ENCODE data around the gene RBM15.

Gene RBM15

GRCh38 chr1:110320168-110320518 lies 19.0 kb upstream of the RBM15 start:
- DNase-seq = no peak

GRCh38 chr1:110321045-110321444 lies 18.1 kb upstream of the RBM15 start:
- DNase-seq = no peak

GRCh38 chr1:110321846-110322245 lies 17.3 kb upstream of the RBM15 start:
- DNase-seq = no peak

- no peak for DNase-seq
Observed at GRCh38 chr1:110324667-110325066, 14.5 kb upstream of the RBM15 start.

DNA sequence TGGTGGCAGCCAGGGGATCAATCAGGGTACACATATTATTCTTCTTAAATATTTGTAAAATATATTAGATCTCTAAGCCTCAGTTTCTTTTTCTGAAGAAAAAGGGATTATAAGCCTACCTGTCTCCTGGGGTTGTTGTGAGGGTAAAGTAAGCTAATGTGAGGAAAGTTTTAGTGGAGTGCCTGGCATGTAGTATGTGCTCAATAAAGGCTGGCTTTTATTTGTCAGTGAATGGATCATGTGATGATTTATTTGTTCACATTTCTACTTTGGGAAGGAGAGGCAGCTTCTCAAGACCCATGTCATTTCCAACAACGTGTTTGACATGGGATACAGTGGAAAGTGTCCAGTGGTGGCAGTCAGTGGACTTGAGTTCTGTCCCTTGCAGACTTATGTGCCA lies 12.4 kb upstream of the RBM15 start:
- DNase-seq = no peak

DNA sequence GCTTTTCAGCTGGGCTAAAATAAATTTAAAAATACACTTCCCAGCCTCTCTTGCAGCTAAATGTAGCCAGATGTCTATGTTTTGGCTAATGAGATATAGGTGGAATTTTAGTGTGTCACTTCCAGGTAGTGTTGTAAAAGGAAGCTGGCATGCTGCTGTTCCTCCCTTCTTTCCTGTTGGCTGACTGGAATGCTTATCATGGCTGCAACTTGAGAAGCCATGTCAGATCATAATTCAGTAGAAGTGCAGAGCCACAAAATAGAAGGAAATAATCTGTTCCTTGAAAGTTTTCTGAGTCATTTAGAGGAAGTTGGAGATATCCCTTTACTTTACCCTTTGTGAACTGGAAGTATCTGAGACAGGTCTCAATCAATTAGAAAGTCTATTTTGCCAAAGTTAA lies 10.9 kb upstream of the RBM15 start:
- DNase-seq = peak in 1 of 2 donors; percentile 31

GRCh38 chr1:110328700-110329099 lies 10.5 kb upstream of the RBM15 start:
- DNase-seq = no peak

DNA sequence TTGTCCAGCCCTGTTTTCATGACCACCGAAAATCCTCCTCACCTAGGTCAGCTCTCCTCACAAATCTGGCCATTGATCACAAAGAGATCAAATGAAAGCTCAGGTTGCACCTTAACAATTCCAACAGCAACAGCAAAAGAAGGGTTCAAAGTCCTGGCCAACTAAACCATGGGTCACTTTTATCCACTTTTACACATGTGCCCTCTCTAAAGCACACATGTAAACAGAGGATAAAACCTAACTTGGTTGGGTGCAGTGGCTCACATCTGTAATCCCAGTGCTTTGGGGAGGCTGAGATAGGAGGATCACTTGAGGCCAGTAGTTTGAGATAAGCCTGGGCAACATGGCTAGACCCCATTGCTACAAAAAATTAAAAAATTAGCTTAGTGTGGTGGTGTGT lies 3.9 kb upstream of the RBM15 start:
- no peak for DNase-seq

DNA sequence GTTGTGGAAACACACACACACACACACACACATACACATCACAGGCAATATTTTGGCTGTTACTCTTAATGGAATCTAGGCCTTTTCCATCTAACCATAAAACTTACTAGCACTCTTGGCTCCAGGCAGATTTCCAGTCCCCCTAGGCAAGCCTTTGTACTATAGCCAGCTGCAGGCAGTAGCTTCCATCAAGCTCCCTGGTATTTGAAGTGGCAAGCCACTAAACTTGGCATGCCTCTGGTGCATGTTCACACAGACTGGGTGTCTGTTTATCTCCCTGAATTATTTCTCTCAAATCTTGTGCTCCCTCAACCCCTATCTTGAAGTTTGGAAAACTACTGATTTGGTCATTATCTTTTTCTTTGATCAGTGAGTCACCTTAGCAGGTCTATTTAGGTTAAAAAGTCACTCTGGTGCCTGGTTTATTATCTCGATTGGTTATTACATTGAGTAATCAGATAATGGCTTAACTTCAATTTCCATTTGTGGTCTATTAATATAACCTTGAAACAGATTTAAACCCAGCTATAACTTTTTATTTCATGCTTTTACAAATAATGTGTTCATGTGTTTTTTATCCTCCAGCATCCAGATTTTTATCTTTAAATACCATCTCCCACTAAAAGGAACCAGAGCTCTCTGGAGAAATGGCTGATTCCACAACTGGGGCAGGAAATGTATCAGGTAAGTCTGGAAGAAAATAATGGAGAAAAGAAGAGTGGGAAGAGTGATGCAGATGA lies 2.7 kb upstream of the RBM15 start:
- DNase-seq = no peak

DNA sequence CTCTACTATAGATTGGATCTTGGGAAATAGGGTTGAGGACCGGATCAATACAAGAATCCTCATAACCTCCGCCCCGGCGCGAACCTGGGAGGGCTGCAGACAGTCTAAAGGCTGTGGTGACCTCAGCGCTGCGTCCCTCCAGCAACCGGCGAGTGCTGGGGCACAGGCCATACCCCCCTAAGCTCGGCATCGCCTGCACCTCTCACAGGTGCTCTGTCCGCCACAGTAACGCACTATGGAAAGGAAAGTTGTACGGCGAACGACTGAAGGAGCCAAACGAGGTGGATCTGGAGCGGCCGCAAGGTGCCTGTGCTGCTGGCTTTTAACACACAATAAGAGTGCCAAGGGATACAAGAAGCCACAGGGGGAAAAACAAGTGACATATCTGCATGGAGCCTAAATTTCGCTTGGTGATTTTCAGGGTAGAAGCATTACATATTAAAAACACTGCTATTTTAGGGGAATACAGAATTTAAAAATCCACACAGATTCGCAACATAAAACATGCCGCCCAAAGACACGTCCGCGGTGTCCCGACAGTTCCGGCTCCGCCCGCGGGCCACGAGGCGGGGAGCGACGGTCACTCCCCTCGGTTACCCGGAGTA lies 1.4 kb upstream of the RBM15 start:
- peak; percentile 17 to 45 for DNase-seq

DNA sequence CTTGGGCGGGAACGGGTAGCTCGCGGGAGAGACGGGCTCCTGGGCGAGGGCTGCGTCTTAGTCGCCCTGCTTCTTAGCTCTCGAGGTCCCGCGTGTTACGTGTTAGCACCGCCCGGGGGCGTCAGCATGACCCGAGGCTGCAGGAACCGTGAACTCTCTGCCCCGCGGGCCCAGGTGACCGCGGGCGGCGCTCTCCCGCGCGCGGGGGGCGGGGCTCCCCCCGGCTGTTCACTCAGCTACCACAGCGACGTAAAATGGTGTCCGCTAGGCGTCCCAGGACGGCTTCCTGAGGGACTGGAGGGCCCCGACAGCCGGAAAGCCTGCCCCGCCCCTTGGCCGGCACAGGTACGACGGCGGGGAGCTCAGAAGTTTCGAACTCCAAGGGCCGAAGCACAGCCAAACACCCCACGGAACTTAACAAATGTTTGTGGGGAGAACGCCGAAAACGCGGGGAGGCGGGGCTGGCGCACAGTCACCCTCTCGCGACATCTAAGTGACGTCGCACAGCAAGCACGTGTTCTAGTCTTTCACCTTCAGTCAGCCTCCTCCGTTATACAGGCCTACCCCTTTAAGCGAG lies 780 bp upstream of the RBM15 start:
- DNase-seq = peak; percentile 91 to 96

GRCh38 chr1:110339407-110340206 lies 430 bp downstream of the RBM15 start:
- DNase-seq = peak; percentile 27 to 65

- no peak for DNase-seq
Observed at GRCh38 chr1:110340207-110340468, 961 bp downstream of the RBM15 start.

- no peak for DNase-seq
Observed at GRCh38 chr1:110341146-110341871, 2.1 kb downstream of the RBM15 start.

DNA sequence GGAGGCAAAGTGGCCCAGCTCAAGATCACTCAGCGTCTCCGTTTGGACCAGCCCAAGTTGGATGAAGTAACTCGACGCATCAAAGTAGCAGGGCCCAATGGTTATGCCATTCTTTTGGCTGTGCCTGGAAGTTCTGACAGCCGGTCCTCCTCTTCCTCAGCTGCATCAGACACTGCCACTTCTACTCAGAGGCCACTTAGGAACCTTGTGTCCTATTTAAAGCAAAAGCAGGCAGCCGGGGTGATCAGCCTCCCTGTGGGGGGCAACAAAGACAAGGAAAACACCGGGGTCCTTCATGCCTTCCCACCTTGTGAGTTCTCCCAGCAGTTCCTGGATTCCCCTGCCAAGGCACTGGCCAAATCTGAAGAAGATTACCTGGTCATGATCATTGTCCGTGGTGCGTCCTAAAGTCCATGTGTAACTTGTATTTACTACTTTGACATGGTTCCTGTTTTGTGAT lies 2.7 kb downstream of the RBM15 start:
- DNase-seq = no peak

DNA sequence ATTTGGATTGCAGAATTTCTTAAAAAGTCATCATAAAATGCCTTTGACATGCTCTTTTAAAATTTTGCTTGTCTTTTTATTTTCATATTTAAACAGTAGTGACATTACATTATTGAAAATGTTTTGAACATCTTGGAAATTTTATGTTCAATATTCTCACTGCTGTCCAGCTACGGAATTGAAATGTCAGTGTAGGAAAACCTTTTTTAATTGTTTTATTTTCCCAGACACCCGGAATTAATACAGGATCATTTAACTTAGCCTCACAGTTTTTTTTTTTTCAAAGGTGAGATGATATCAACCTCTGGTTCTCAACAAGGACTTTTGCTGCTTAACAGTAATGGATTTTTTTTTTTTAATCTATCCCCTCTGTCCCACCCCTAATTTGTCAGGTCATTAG lies 4.1 kb downstream of the RBM15 start:
- DNase-seq = no peak

DNA sequence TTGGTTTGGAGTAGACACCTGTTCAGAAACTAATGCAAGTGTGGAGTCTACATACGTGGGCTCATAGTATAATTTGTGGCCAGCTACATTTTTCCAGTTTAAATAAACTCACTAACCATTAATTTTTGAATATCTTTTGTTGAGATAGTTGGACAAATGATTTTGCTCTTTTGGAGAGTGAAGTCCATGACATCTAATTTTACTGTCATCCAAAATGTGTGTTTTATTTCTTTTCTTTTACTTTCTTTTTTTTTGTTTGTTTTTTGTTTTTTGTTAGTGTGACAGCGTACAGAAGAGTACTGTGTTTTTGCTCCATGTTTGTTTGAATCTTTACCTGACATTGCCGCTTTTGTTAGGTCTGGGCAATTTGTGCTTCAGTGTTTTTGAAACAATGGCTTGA lies 5.0 kb downstream of the RBM15 start:
- no peak for DNase-seq

DNA sequence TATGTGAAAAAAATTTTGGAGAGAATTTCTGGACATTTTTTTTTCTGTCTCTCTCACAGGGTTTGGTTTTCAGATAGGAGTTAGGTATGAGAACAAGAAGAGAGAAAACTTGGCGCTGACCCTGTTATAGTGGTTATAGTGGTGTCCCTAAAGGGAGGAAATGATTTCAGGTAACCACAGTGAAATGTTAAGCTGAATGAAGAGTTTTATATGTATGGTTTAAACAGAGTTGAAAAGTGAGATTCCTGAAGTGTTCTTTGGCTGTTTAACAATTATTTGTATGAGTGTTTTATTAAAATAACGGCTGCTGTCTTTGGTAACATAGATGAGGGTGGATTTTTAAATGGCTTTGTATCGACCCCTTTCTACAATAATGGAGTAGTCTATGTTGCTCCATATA lies 6.3 kb downstream of the RBM15 start:
- DNase-seq = no peak

DNA sequence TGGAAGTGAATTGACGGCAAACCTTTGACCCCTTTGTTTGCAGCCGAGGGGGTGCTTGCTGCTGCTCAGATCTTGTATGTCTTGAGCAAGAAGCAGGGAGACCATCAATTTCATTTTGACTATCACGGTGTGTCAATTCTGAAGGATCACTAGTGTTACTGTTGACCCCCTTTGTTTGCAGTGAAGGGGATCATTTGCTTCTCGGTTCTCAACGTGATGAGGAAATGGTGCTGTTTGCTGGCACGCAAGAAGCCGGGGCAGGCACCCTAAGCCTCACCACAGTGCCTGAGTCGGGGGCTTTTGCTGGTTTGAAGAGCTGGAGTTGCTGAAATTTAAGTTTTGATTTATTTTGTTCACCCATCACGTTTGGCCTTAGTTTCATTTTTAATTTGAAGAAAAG lies 7.5 kb downstream of the RBM15 start:
- no peak for DNase-seq

GRCh38 chr1:110347182-110347893 lies 8.2 kb downstream of the RBM15 start:
- no peak for DNase-seq

GRCh38 chr1:110348050-110348449 lies 8.9 kb downstream of the RBM15 start:
- DNase-seq = no peak

- no peak for DNase-seq
Observed at GRCh38 chr1:110348771-110349170, 9.6 kb downstream of the RBM15 start.
